Measurements from ENCODE around the gene RPL27. TPM values are rescaled to one million over a fixed set of nuclear protein-coding genes. Genes with fewer than 3 reads are reported as not detected.
"Not testable (repeated sequence)": the region's sequence is repeated elsewhere in the genome, so short reads cannot be mapped to it uniquely, and the experiment has no call there.

Gene RPL27
- total RNA-seq, 4 donors from 2014 or later = 775 to 1,810 (median 1,289) TPM

GRCh38 chr17:42985225-42985624 is 13.0 kb upstream of the RPL27 start:
- peaks cover 13 to 56% (median 27%) of the 10 kb centered on the region in 3 donors for H3K36me3 ChIP-seq
- H3K4me1 ChIP-seq = peaks cover 6 to 36% (median 11%) of the 10 kb centered on the region in 3 donors
- H3K27me3 ChIP-seq = no peaks in the 10 kb centered on the region
- H3K27ac ChIP-seq = peak overlapping the region in 1 of 4 donors; percentile 31
- H3K9me3 ChIP-seq = no peaks in the 10 kb centered on the region
- intact Hi-C loops (cut with DNase I) = no loop called here
- TF ChIP-seq POLR2A (IDR thresholded peaks at IDR 0.05) = no peak
- TF ChIP-seq, protein P1, sequence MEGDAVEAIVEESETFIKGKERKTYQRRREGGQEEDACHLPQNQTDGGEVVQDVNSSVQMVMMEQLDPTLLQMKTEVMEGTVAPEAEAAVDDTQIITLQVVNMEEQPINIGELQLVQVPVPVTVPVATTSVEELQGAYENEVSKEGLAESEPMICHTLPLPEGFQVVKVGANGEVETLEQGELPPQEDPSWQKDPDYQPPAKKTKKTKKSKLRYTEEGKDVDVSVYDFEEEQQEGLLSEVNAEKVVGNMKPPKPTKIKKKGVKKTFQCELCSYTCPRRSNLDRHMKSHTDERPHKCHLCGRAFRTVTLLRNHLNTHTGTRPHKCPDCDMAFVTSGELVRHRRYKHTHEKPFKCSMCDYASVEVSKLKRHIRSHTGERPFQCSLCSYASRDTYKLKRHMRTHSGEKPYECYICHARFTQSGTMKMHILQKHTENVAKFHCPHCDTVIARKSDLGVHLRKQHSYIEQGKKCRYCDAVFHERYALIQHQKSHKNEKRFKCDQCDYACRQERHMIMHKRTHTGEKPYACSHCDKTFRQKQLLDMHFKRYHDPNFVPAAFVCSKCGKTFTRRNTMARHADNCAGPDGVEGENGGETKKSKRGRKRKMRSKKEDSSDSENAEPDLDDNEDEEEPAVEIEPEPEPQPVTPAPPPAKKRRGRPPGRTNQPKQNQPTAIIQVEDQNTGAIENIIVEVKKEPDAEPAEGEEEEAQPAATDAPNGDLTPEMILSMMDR (IDR thresholded peaks at IDR 0.05) = no peak
- DNase-seq = no peak
- H3K4me3 ChIP-seq = no peak overlapping the region
- 0 to 64% methylated on average over 1 of the region's 1 CpG for WGBS, 2 donors

DNA sequence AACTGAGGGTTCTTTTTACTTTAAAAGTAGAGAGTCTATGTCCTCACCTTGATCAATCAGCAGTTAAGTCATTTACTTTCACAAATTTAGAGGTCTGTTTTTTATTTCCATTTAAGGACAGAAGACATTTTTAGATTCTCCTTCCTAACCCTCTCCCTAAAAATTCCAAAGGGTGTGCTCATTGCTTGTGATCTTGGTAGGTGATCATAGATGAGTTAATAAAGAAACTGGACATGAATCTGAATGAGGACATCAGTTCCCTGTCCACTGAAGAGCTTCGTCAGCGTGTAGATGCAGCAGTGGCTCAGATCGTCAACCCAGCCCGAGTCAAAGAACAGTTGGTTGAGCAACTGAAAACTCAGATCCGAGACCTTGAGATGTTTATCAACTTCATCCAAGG is 9.1 kb upstream of the RPL27 start:
- Histone ChIP-seq H3K36me3 (peaks cover 30 to 95% (median 51%) of the 10 kb centered on the region in 3 donors), H3K4me3 (no peak overlapping the region), H3K27ac (no peak overlapping the region), H3K9me3 (no peaks in the 10 kb centered on the region), H3K27me3 (no peaks in the 10 kb centered on the region), H3K4me1 (peaks cover 0 to 9% (median 0%) of the 10 kb centered on the region in 3 donors)
- 89 to 91% methylated on average over 5 of the region's 5 CpGs for WGBS, 2 donors
- intact Hi-C loops (cut with DNase I) = no loop called here
- no peak for DNase-seq
- no peak for TF ChIP-seq POLR2A (IDR thresholded peaks at IDR 0.05)
- TF ChIP-seq, protein P1 (IDR thresholded peaks at IDR 0.05) = no peak

GRCh38 chr17:42989726-42990652 is 8.2 kb upstream of the RPL27 start:
- peaks cover 30 to 97% (median 49%) of the 10 kb centered on the region in 3 donors for H3K36me3 ChIP-seq
- H3K9me3 ChIP-seq = no peaks in the 10 kb centered on the region
- no peak for TF ChIP-seq POLR2A (IDR thresholded peaks at IDR 0.05)
- TF ChIP-seq, protein P1 (IDR thresholded peaks at IDR 0.05) = no peak
- intact Hi-C loops (cut with DNase I) = no loop called here
- no peaks in the 10 kb centered on the region for H3K27me3 ChIP-seq
- no peak for DNase-seq
- H3K4me3 ChIP-seq = no peak overlapping the region
- H3K4me1 ChIP-seq = peaks cover 0 to 2% (median 0%) of the 10 kb centered on the region in 3 donors
- 45 to 64% methylated on average over 4 to 6 of the region's 6 CpGs for WGBS, 2 donors
- no peak overlapping the region for H3K27ac ChIP-seq

- TF ChIP-seq, protein P1 (IDR thresholded peaks at IDR 0.05) = no peak
- no peak for TF ChIP-seq POLR2A (IDR thresholded peaks at IDR 0.05)
- no peaks in the 10 kb centered on the region for H3K9me3 ChIP-seq
- H3K36me3 ChIP-seq = peaks cover 30 to 83% (median 46%) of the 10 kb centered on the region in 3 donors
- no peaks in the 10 kb centered on the region for H3K4me1 ChIP-seq
- no peak overlapping the region for H3K4me3 ChIP-seq
- no peaks in the 10 kb centered on the region for H3K27me3 ChIP-seq
- no peak overlapping the region for H3K27ac ChIP-seq
- no peak for DNase-seq
- WGBS, 2 donors = 95 to 100% methylated on average over 1 to 6 of the region's 6 CpGs
- intact Hi-C loops (cut with DNase I) = no loop called here
Observed at GRCh38 chr17:42991471-42991870, 6.7 kb upstream of the RPL27 start.

DNA sequence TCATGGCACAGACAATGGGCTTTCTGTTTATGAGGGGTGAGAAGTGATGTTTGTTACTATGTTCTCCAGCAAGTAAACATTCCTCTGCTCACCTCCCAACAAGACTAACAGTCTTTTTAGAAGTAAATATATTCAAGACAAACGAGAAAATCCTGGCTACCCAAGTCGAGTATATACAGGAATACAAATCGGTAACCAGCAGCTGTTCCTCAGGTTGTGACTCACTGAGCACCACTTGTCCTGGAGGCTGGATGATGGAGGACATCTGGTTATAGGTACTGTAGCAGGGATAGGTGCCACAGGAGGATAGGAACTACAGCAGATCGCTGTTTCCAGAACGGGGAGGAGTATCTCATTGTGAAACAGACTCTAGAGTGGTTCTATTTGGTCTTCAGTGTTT is 5.3 kb upstream of the RPL27 start:
- DNase-seq = no peak
- Histone ChIP-seq H3K27me3 (no peaks in the 10 kb centered on the region), H3K4me3 (no peak overlapping the region), H3K27ac (no peak overlapping the region), H3K4me1 (peaks cover 4 to 7% (median 6%) of the 10 kb centered on the region in 3 donors), H3K36me3 (peaks cover 30 to 69% (median 39%) of the 10 kb centered on the region in 3 donors), H3K9me3 (no peaks in the 10 kb centered on the region)
- TF ChIP-seq, protein P1 (IDR thresholded peaks at IDR 0.05) = no peak
- TF ChIP-seq POLR2A (IDR thresholded peaks at IDR 0.05) = no peak
- intact Hi-C loops (cut with DNase I) = no loop called here
- 71 to 77% methylated on average over 4 to 5 of the region's 5 CpGs for WGBS, 2 donors

DNA sequence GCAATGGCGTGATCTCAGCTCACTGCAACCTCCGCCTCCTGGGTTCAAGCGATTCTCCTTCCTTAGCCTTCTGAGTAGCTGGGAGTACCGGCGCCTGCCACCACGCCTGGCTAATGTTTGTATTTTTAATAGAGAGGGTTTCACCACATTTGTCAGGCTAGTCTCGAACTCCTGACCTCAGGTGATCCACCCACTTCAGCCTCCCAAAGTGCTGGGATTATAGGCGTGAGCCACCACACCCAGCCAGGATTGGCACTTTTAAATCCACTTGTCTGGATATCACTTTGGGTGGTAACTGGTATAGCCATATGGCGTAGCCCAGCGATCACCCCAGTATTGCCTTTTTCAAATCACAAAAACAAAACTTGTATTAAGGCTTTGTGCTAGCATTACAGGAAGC is 4.3 kb upstream of the RPL27 start:
- intact Hi-C loops (cut with DNase I); H3K4me3 ChIP-seq; DNase-seq; H3K27me3 ChIP-seq; H3K27ac ChIP-seq; H3K9me3 ChIP-seq: not testable (repeated sequence)
- 79 to 83% methylated on average over 10 of the region's 10 CpGs for WGBS, 2 donors
- H3K4me1 ChIP-seq = peaks cover 6 to 10% (median 8%) of the 10 kb centered on the region in 3 donors
- peaks cover 25 to 58% (median 34%) of the 10 kb centered on the region in 3 donors for H3K36me3 ChIP-seq

Measured in esophagus squamous epithelium (tissue), 5 donors.